ENCODE results near the gene CEND1. TPM values are rescaled to one million over a fixed set of nuclear protein-coding genes. Genes with fewer than 3 reads are reported as not detected.
A peak's percentile ranks its signal among the peaks of the same experiment; 100 is the strongest.

Gene CEND1
- total and polyA plus RNA-seq, 2 of the 13 experiments (the other 11 are each of a cell fraction or from before 2014, with no cell fraction given) = not detected

DNA sequence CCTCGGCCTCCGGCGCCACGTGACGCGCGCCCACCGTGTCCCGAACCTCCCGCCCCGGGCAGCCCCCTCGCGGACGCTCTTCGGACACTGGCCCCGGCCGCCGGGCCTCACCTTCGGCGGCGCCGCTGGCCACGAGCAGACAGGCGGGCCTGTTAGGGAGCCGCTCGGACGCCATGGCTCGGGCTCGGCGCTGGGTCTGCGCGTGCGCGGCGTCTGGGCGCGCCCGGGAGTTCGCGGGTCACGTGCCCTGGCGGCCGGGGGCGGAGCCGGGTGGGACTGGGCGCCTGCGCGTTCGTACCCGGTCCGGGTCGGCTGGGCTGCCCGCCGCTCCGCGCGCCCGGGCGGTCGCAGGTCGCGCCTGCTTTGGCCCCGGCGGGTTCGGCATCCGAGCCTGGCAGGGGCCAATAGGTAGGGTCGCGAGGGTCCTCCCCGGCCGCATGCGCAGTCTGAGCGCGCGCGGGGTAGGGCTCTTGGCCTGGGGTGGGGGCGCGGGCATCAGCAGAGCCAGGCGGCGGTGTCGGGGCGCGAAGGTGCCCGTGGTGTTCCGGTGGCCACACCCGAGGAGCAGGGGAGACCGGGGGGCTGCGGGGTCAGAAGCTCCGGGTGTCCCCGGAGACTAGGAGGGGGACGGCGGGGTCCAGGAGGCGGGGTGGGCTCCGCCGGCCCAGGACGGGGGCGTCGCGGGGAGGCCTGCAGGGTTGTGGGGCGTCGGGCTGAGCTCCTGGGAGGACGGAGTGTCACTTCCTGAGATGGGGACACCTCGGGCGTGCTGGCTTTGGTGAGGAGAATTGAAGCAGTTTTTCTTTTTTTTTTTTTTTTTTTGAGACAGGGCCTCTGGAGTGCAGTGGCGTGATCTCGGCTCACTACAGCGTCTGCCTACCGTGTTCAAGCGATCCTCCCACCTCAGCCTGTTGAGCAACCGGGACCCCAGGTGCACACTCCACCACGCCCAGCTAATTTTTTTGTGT, 12.3 kb downstream of the CEND1 start, which contains the start of gene GATD1 (continued):
- TF ChIP-seq E2F5 (CRISPR knock-in tag; conservative IDR thresholded peaks at IDR 0.05) (no peak), EED (CRISPR knock-in tag; IDR thresholded peaks at IDR 0.05) (no peak; the same call in none of the 2 replicates), CREBL2 (CRISPR knock-in tag; IDR thresholded peaks at IDR 0.05; ENCODE audit: borderline replicate concordance) (no peak), ZFP62 (CRISPR knock-in tag; IDR thresholded peaks at IDR 0.05) (no peak), ZNF75D (CRISPR knock-in tag; IDR thresholded peaks at IDR 0.05; ENCODE audit: borderline replicate concordance) (no peak), SUZ12 (IDR thresholded peaks at IDR 0.05; ENCODE audit: low read depth, low read length) (no peak), ZBTB37 (CRISPR knock-in tag; IDR thresholded peaks at IDR 0.05) (no peak), NR2F6 (IDR thresholded peaks at IDR 0.05) (no peak), NR2F6 (CRISPR knock-in tag; IDR thresholded peaks at IDR 0.05) (no peak), ZSCAN20 (CRISPR knock-in tag; IDR thresholded peaks at IDR 0.05; ENCODE audit: borderline replicate concordance) (peak; percentile 82; the same call in 1 of the 2 replicates), ZNF781 (CRISPR knock-in tag; IDR thresholded peaks at IDR 0.05; ENCODE audit: borderline replicate concordance, not compliant biosample characterization) (no peak), RFX3 (CRISPR knock-in tag; IDR thresholded peaks at IDR 0.05) (no peak), ISX (CRISPR knock-in tag; conservative IDR thresholded peaks at IDR 0.05) (0 out of 2 replicates have a peak, but pooled peaks have one; percentile 27), ZNF773 (CRISPR knock-in tag; IDR thresholded peaks at IDR 0.05; ENCODE audit: borderline replicate concordance) (peak; percentile 76; the same call in 1 of the 2 replicates), PRDM4 (CRISPR knock-in tag; IDR thresholded peaks at IDR 0.05; ENCODE audit: borderline replicate concordance) (no peak)
- TF ChIP-seq, protein P1, sequence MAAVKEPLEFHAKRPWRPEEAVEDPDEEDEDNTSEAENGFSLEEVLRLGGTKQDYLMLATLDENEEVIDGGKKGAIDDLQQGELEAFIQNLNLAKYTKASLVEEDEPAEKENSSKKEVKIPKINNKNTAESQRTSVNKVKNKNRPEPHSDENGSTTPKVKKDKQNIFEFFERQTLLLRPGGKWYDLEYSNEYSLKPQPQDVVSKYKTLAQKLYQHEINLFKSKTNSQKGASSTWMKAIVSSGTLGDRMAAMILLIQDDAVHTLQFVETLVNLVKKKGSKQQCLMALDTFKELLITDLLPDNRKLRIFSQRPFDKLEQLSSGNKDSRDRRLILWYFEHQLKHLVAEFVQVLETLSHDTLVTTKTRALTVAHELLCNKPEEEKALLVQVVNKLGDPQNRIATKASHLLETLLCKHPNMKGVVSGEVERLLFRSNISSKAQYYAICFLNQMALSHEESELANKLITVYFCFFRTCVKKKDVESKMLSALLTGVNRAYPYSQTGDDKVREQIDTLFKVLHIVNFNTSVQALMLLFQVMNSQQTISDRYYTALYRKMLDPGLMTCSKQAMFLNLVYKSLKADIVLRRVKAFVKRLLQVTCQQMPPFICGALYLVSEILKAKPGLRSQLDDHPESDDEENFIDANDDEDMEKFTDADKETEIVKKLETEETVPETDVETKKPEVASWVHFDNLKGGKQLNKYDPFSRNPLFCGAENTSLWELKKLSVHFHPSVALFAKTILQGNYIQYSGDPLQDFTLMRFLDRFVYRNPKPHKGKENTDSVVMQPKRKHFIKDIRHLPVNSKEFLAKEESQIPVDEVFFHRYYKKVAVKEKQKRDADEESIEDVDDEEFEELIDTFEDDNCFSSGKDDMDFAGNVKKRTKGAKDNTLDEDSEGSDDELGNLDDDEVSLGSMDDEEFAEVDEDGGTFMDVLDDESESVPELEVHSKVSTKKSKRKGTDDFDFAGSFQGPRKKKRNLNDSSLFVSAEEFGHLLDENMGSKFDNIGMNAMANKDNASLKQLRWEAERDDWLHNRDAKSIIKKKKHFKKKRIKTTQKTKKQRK (IDR thresholded peaks at IDR 0.05; ENCODE audit: low read length) = no peak
- TF ChIP-seq, protein P2, sequence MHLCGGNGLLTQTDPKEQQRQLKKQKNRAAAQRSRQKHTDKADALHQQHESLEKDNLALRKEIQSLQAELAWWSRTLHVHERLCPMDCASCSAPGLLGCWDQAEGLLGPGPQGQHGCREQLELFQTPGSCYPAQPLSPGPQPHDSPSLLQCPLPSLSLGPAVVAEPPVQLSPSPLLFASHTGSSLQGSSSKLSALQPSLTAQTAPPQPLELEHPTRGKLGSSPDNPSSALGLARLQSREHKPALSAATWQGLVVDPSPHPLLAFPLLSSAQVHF (CRISPR knock-in tag; IDR thresholded peaks at IDR 0.05) = no peak

Data from HepG2 (cell line).